ENCODE data around the gene SYNE2.

DNA sequence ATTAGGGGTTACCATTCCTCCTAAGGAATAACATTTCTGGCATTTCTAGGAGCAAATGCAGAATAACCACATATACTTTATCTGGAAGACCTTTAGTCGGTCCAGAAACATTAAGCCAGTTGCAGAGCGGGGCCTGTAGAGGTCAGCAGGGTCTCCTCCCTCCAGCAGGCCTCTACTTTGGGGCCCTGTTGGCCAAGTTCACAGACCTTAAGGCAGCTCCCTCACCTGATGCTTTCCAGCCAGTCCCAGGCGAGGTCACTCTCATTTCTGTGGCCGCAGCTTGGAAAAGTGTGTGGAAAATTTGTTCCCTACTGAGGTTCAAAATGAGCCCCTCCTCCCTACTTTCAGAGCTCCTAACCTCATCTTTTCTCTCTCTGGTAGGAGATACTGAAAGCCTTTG is 367.3 kb downstream of the SYNE2 start:
- no peak for TF ChIP-seq POLR2A (IDR thresholded peaks at IDR 0.05)
- TF ChIP-seq, protein P1, sequence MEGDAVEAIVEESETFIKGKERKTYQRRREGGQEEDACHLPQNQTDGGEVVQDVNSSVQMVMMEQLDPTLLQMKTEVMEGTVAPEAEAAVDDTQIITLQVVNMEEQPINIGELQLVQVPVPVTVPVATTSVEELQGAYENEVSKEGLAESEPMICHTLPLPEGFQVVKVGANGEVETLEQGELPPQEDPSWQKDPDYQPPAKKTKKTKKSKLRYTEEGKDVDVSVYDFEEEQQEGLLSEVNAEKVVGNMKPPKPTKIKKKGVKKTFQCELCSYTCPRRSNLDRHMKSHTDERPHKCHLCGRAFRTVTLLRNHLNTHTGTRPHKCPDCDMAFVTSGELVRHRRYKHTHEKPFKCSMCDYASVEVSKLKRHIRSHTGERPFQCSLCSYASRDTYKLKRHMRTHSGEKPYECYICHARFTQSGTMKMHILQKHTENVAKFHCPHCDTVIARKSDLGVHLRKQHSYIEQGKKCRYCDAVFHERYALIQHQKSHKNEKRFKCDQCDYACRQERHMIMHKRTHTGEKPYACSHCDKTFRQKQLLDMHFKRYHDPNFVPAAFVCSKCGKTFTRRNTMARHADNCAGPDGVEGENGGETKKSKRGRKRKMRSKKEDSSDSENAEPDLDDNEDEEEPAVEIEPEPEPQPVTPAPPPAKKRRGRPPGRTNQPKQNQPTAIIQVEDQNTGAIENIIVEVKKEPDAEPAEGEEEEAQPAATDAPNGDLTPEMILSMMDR (IDR thresholded peaks at IDR 0.05), result no peak

Measured in prostate gland (tissue), 2 donors.